ENCODE measurements around the gene RCOR2. TPM values are rescaled to one million over a fixed set of nuclear protein-coding genes. Genes with fewer than 3 reads are reported as not detected.
"Not testable (repeated sequence)": the region's sequence is repeated elsewhere in the genome, so short reads cannot be mapped to it uniquely, and the experiment has no call there.

The RCOR2 gene
- total RNA-seq, 1 experiment from 2014 or later: 0.14 TPM

GRCh38 chr11:63879598-63880402 lies 37.2 kb downstream of the RCOR2 start:
- peak; percentile 36 for DNase-seq (ENCODE audit: low spot score)

- no peak for DNase-seq (ENCODE audit: low spot score)
Observed at GRCh38 chr11:63877658-63878241, 39.2 kb downstream of the RCOR2 start.

- DNase-seq (ENCODE audit: low spot score): no peak
Observed at GRCh38 chr11:63876616-63877015, 40.3 kb downstream of the RCOR2 start.

GRCh38 chr11:63875506-63876065 lies 41.4 kb downstream of the RCOR2 start:
- no peak for DNase-seq (ENCODE audit: low spot score)

- DNase-seq (ENCODE audit: low spot score): no peak
Observed at GRCh38 chr11:63874511-63874910, 42.5 kb downstream of the RCOR2 start.

- DNase-seq (ENCODE audit: low spot score): no peak
Observed at GRCh38 chr11:63873311-63873710, 43.7 kb downstream of the RCOR2 start.

- no peak for DNase-seq (ENCODE audit: low spot score)
Observed at GRCh38 chr11:63872800-63873197, 44.2 kb downstream of the RCOR2 start.

DNA sequence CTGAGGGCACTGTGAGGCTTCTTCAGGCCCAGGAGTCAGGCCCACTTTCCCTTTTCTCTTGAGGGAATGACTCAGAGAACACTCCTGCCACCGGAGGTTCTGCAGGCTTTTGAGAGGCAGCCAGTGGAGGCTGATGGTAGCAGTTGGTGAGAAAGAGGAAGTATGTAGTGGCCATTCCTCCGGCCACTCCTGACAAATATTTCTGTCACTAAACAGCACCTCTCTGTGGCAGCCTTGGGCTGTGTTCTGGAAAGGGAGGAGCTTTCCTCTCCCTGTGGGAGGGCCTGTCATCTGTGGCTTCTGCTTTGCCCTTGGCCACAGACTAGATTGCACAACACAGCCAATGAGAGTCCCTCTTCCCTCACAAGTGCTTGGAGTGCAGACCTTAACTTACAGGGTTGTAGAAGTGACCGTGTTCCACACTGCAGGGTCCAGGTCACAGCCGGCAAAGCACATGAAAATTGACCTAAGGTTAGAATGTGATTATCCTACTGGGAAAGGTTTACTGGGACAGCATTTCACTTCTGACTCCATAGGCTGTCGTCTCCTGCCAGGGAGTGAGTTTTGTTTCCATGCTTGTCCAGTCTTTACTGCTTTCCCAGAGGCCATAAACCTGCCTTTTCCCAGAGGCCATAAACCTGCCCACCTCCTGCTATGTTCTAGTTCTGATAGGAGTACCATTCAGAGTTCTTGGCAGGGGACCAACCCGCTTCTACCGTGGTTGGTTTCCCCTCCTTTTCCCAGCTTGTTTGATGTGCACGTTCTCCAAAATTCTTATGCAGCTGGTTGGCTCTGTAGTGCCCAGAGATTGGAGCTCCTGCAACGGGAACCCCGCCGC lies 44.8 kb downstream of the RCOR2 start:
- DNase-seq (ENCODE audit: low spot score): peak; percentile 96

- no peak for DNase-seq (ENCODE audit: low spot score)
Observed at GRCh38 chr11:63870351-63871140, 46.4 kb downstream of the RCOR2 start.

DNA sequence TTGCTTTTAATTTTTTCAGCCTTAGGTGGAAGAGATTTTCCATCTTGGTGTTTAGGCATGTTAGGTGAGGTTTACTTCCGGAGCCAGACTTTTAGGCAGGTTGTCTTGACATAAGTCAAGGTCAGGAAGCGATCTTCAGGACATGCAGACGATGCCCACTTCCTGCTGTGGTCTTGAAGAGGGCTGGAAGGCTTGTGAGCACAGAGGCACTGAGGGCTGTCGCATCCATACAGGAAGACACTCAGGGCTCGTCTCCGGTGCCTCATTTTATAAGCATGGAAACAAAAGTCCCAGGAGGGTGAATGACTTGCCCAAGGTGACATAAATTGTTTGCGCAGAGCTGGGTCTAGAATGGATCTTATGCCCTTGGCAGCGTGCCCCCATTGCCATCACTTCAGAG lies 47.3 kb downstream of the RCOR2 start:
- DNase-seq (ENCODE audit: low spot score): no peak

- DNase-seq (ENCODE audit: low spot score): no peak
Observed at GRCh38 chr11:63869171-63869591, 47.8 kb downstream of the RCOR2 start.

DNA sequence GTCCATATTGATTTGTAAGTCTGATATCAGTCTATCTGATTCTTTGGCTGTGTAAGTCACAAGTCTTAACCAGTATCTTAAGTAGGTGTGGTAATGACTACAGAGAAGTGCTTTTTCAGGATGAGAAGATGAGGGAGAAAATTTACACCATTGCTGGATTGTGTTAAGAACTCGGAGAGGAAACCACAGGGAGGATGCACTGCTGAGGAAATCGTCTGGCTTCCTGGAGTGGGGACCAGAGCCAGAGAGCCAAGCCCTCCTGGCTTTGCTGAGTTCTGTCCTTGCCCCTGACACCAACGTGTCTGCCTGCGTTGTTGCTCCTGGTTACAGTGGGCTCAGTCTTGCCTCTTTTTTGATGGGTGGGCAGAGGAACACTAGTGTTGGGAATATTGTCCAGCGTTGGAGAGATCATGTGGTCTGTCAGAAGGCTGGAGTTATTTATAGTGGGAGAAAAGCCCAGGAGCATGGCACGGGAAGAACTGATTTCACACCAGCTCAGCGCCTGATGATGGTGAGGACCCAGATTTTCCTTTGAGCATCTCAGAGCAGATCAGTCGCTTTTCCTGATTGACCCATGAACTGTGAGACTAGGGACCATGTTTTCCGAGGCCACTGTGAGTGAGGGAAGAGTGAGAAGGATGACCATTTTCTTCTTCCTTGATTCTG lies 48.4 kb downstream of the RCOR2 start:
- no peak for DNase-seq (ENCODE audit: low spot score)

- no peak for DNase-seq (ENCODE audit: low spot score)
Observed at GRCh38 chr11:63867511-63867910, 49.5 kb downstream of the RCOR2 start.

GRCh38 chr11:63866211-63866610 lies 50.8 kb downstream of the RCOR2 start:
- DNase-seq (ENCODE audit: low spot score): no peak

GRCh38 chr11:63863620-63864019 lies 53.3 kb downstream of the RCOR2 start:
- DNase-seq (ENCODE audit: low spot score): not testable (repeated sequence)

DNA sequence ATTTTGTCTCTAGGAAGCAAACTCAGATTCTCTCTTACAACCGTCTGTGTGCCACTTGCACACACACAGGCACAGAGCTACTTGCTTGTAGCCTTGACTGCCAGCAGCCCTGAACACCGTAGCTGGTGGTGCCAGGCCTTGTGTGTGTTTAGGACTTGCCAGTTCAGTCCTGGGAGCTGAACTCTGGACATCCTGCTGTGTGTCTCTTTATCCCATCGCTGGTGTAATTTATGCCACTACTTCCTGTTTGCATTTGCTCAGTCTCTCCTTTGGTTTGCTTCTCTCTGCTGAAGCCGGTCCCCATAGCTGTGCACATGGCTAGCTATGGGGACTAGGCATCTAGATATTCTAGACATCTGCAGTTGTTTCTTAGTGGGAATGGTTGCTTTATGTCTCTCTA lies 54.0 kb downstream of the RCOR2 start:
- DNase-seq (ENCODE audit: low spot score): no peak

Other genes starting within 250 kb of the RCOR2 start
- gene ATL3, start 245.8 kb downstream of the RCOR2 start, total RNA-seq (2014; rRNA removed; shearing (Covaris generic)): 111 and 121 TPM in 2 replicates
- 79.0 and 79.3 TPM in 2 replicates for gene RTN3, start 235.7 kb downstream of the RCOR2 start, total RNA-seq (2014; rRNA removed; shearing (Covaris generic))
- gene ZFTA, start 148.4 kb downstream of the RCOR2 start, total RNA-seq (2014; rRNA removed; shearing (Covaris generic)): 6.2 and 8.5 TPM in 2 replicates
- gene SPINDOC, start 103.7 kb downstream of the RCOR2 start, total RNA-seq (2014; rRNA removed; shearing (Covaris generic)): 23.0 and 40.1 TPM in 2 replicates
- 14.8 TPM in 2 replicates for gene MARK2, start 78.1 kb downstream of the RCOR2 start, total RNA-seq (2014; rRNA removed; shearing (Covaris generic))
- 12.5 and 19.8 TPM in 2 replicates for gene NAA40, start 21.8 kb upstream of the RCOR2 start, total RNA-seq (2014; rRNA removed; shearing (Covaris generic))
- gene COX8A, start 57.5 kb upstream of the RCOR2 start, total RNA-seq (2014; rRNA removed; shearing (Covaris generic)): 536 and 679 TPM in 2 replicates
- 31.5 and 41.5 TPM in 2 replicates for gene OTUB1, start 69.3 kb upstream of the RCOR2 start, total RNA-seq (2014; rRNA removed; shearing (Covaris generic))
- gene FLRT1, start 118.8 kb upstream of the RCOR2 start, total RNA-seq (2014; rRNA removed; shearing (Covaris generic)): not detected in 2 replicates
- gene MACROD1, start 248.9 kb upstream of the RCOR2 start, total RNA-seq (2014; rRNA removed; shearing (Covaris generic)): 2.9 and 6.3 TPM in 2 replicates

Data from A172 (cell line).